AG04449 (cell line): Measurements from ENCODE around the gene CTAGE8.
"Not testable (repeated sequence)": the region's sequence is repeated elsewhere in the genome, so short reads cannot be mapped to it uniquely, and the experiment has no call there.

Experiments
- CTCF ChIA-PET: fragments of 350-600 bp; formaldehyde crosslinking; extraction: SDS; loops from one replicate; lab custom pipeline; 2021; ENCODE audit warnings: antibody characterized with exemption; lab: Yijun Ruan, JAX
- POLR2A ChIA-PET: fragments of 400-600, 350-600 bp; formaldehyde crosslinking; extraction: SDS; loops from one replicate; lab custom pipeline; 2020; ENCODE audit warnings: antibody characterized with exemption, inconsistent platforms; lab: Yijun Ruan, JAX
- DNase-seq: peaks from one replicate; pipeline ENCODE4 v3.0.0-alpha.2; 2010; ENCODE audit warnings: low read depth, low spot score
- H3K4me3 ChIP-seq: 2 replicates; pipeline ENCODE4 v1.5.1; 2011; ENCODE audit warnings: low read depth, mild to moderate bottlenecking, control low read depth, low read length

Gene CTAGE8

DNA sequence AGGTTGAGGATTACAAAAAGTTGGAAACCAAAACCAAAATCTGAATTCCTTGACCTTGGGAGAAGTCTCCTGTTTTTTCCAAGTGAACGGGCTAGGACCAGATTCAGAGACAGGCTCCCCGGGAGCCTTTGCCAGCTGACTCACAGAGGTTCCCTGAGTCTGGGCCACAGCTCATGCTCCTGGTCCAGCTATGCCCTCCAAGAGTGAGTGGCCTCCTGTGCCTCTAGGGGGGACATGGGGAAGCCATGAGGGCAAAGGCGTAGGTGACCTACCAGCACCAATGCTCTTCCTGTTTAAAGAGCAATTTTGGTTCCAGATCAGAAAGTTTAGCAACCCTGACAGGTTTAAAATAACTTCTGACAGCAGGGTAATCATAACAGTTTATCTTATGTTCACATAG lies 40.3 kb downstream of the CTAGE8 start:
- POLR2A ChIA-PET, DNase-seq, CTCF ChIA-PET, H3K4me3 ChIP-seq: not testable (repeated sequence)

DNA sequence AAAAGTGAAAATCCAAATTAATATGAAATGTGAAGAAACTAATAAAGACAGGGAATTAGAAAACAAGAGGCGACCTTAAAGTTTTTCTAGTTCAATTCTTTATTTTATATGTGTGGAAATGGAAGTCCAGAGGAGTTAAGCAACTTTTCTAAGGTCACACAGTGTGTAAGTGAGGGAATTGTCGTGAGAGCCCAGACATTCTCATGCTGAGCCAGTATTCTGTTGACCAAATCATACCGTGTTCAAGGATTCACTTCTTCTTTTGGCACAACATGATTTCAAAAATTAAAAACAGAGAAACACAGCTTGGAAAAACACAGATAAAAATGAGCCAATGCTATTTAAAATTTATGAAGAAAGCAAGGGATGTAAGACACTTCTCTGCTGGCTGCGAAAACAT lies 42.2 kb downstream of the CTAGE8 start:
- CTCF ChIA-PET, DNase-seq, POLR2A ChIA-PET, H3K4me3 ChIP-seq: not testable (repeated sequence)

DNA sequence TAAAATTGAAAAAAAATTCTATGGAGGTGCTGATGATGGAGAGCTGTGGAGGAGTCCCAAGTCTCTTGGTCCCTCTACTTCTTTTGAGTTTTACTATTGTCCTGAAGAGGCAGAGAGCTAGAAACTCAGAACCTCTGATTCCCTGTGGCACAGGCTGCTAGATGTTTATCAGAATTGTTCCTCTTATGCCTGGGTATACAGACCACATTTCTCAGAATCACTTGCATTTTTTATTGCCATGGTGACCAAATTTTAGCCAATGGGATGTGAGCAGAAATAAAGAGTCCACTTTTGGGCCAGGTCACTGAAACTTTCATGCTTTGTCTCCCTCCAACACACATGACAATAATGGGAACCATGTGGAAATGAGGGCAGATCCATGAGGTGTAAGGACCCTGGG lies 45.4 kb downstream of the CTAGE8 start:
- H3K4me3 ChIP-seq, CTCF ChIA-PET, DNase-seq, POLR2A ChIA-PET: not testable (repeated sequence)

DNA sequence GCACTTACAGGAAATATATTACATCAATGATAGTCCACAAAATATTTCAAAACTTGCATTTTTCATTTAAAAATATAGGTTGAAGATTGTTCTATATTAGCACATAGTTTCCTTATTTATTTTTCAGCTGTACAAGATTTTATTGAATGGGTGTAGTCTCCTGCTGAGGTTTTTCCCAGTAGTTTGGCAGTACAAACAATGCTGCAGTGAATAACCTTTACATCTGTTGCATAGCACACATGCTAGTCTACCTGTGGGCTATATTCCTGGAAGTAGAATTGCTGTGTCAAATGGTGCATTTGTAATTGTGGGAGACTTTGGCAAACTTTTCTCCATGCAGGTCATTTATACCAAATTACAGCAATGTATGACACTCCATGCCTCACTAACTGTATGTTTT lies 48.6 kb downstream of the CTAGE8 start:
- POLR2A ChIA-PET, CTCF ChIA-PET, H3K4me3 ChIP-seq, DNase-seq: not testable (repeated sequence)

DNA sequence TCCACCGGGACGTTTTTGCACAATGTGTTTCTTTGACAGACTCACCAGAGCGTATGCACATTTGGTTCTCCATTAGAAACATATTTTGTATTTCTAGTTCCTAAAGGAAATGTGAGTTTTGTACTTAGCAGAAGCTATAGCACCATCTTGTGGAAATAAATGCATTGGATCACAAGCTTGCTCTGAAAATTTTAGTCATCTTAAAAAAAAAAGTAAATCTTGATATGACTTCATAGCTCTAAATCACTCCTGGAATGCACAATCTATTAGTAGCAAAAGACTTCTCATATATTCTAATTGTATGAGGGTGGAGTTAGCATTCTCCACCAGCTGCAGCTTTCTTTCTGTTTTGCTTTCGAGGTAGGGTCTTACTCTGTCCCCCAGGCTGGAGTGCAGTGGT lies 49.9 kb downstream of the CTAGE8 start:
- H3K4me3 ChIP-seq, DNase-seq, CTCF ChIA-PET, POLR2A ChIA-PET: not testable (repeated sequence)

DNA sequence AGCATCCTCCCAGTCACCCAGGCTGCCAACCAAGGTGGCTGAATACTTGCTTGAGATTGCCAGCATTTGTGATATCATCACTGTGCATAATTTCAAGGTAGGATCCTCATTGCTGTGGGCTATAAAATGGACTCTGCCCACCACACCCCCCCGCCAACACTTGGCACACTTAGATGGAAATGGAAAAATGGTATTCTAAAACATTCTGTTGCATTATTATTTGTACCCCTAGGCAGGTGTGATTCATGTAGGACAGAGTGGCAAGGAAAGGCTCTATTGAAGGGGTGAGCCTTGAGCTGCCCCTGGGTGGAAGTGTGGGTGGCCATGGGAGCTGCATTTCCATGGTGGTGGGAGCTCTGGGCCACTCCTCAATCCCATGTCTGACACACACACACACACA lies 50.5 kb downstream of the CTAGE8 start:
- H3K4me3 ChIP-seq, POLR2A ChIA-PET, CTCF ChIA-PET, DNase-seq: not testable (repeated sequence)

DNA sequence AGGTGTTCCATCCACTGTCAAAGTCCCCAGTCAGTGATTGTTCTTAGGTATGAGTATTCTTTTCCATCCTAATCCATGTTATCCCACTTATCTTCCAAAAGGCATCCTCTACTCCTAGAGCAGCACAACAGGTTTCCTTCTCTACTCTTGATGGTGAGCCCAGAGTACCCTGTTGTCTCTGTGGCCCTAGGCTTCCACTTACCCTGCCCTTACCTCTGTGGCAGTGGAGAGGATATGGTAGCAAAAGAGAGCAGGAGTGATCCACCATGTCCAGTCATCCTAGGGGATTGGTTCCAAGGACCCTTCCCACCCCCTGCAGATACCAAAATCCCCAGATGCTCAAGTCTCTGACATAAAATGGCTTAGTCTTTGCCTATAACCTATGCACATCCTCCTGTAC lies 51.9 kb downstream of the CTAGE8 start:
- POLR2A ChIA-PET, CTCF ChIA-PET, H3K4me3 ChIP-seq, DNase-seq: not testable (repeated sequence)
